HepG2 (cell line): ENCODE data around the gene SOX8. TPM values are rescaled to one million over a fixed set of nuclear protein-coding genes. Genes with fewer than 3 reads are reported as not detected.

Experiments used
- ATAC-seq: fragments of 200-7000 bp; cut with Tn5 transposase; 3 replicates; pipeline ENCODE4 v1.9.1; 2020; ENCODE audit warnings: mild to moderate bottlenecking, moderate library complexity
- BruUV-seq: library from RNA; stranded (reverse); fragments of 400-500 nt; replicated peaks from 2 replicates; lab custom pipeline; 2021; lab: Mats Ljungman, UMichigan
- CTCF ChIA-PET: fragments of 300-600 bp; formaldehyde crosslinking; extraction: SDS; loops from one replicate; lab custom pipeline; 2021; ENCODE audit warnings: low total read pairs, inconsistent platforms, low intra/inter-chr PET ratio; lab: Yijun Ruan, JAX
- POLR2A ChIA-PET: fragments of 350-600 bp; sonication (Branson Sonifier 250); formaldehyde crosslinking; loops from one replicate; lab custom pipeline; 2020; ENCODE audit warnings: antibody characterized with exemption, inconsistent platforms; lab: Yijun Ruan, JAX
- DNase-seq: peaks from one replicate; pipeline ENCODE4 v3.0.0-alpha.2; 2015; ENCODE audit warnings: low spot score
- FAIRE-seq: peaks from 3 replicates; lab custom pipeline; 2011; peaks lifted over from hg19 to GRCh38; lab: Jason Lieb, UNC
- H2AFZ ChIP-seq: one replicate; pipeline ENCODE4 v1.6.1; 2011; ENCODE audit warnings: low read length, inconsistent platforms
- H3K27ac ChIP-seq: fragments of 300-600 bp; 3 replicates; pipeline ENCODE4 v1.8.0; 2011; ENCODE audit warnings: mixed run types, mild to moderate bottlenecking, mixed read lengths, low read length, inconsistent platforms; ENCODE audit not compliant: insufficient read depth; ENCODE audit errors: extremely low read length
- H3K27me3 ChIP-seq, 2 experiments: fragments of 200-600 bp in 1 of 2; 2 replicates in 1 of 2; 3 replicates in 1 of 2; pipeline versions ENCODE4 v1.6.0 to v1.8.0; 2011; ENCODE audit warnings: low read length in 2 of 2, mild to moderate bottlenecking in 2 of 2, moderate library complexity in 2 of 2, inconsistent platforms in 1 of 2; ENCODE audit not compliant: insufficient read depth in 2 of 2, control insufficient read depth in 1 of 2
- H3K36me3 ChIP-seq, 2 experiments: fragments of 200-600 bp in 1 of 2; replicated peaks in 1 of 2; 2 replicates in 1 of 2; 3 replicates in 1 of 2; pipeline versions ENCODE4 v1.5.1 to v1.8.0; 2011; ENCODE audit warnings: low read length in 2 of 2, inconsistent platforms in 1 of 2; ENCODE audit not compliant: insufficient read depth in 2 of 2, control insufficient read depth in 1 of 2
- H3K4me1 ChIP-seq: 2 replicates; pipeline ENCODE4 v1.5.1; 2012; ENCODE audit warnings: low read length, inconsistent platforms; ENCODE audit not compliant: insufficient read depth
- H3K4me2 ChIP-seq: 2 replicates; pipeline ENCODE4 v1.6.0; 2011; ENCODE audit warnings: low read depth, low read length, inconsistent platforms
- H3K4me3 ChIP-seq, 3 experiments: fragments of 200-600 bp in 1 of 3; sonication (generic), shearing (Covaris generic) in 1 of 3; replicated peaks in 1 of 3; 2 replicates each; pipeline ENCODE4 v1.5.1; 2011 to 2016; ENCODE audit warnings: low read length in 3 of 3, inconsistent platforms in 2 of 3, low read depth in 2 of 3, mild to moderate bottlenecking in 2 of 3, control low read depth in 1 of 3, mixed read lengths in 1 of 3; ENCODE audit not compliant: insufficient read depth in 1 of 3
- H3K79me2 ChIP-seq: one replicate; pipeline ENCODE4 v1.6.1; 2011; ENCODE audit warnings: low read length, inconsistent platforms; ENCODE audit not compliant: insufficient read depth
- H3K9ac ChIP-seq: 2 replicates; pipeline ENCODE4 v1.6.0; 2011; ENCODE audit warnings: mild to moderate bottlenecking, low read depth, low read length, inconsistent platforms; ENCODE audit not compliant: insufficient read depth
- H3K9me3 ChIP-seq: 2 replicates; pipeline ENCODE4 v1.5.1; 2012; ENCODE audit warnings: mild to moderate bottlenecking, low read length
- H4K20me1 ChIP-seq: 2 replicates; pipeline ENCODE4 v1.6.0; 2011; ENCODE audit warnings: inconsistent platforms, mild to moderate bottlenecking, low read length, moderate library complexity; ENCODE audit not compliant: insufficient read depth
- ADNP ChIP-seq: sonication (generic); formaldehyde crosslinking; IDR thresholded peaks from 2 replicates; pipeline ENCODE4 v1.4.0; 2020; ENCODE audit warnings: missing genetic modification reagents
- CEBPB ChIP-seq: IDR thresholded peaks from 2 replicates; pipeline ENCODE4 v1.6.1; 2011; ENCODE audit warnings: low read depth, low read length, improper control_type of control experiment, borderline replicate concordance
- CREBL2 ChIP-seq: sonication (generic); formaldehyde crosslinking; IDR thresholded peaks from 2 replicates; pipeline ENCODE4 v1.8.1; 2023; ENCODE audit warnings: missing genetic modification reagents, mild to moderate bottlenecking, borderline replicate concordance
- FOXJ3 ChIP-seq: sonication (generic); formaldehyde crosslinking; IDR thresholded peaks from 2 replicates; pipeline ENCODE4 v1.4.0; 2020; ENCODE audit warnings: missing genetic modification reagents, mild to moderate bottlenecking, borderline replicate concordance
- HNRNPH1 ChIP-seq: fragments of 200-400 bp; formaldehyde crosslinking; optimal IDR thresholded peaks from 2 replicates; pipeline ENCODE3; 2017; ENCODE audit warnings: mild to moderate bottlenecking, low read depth, low read length
- HOXA5 ChIP-seq: sonication (generic); formaldehyde crosslinking; IDR thresholded peaks from 2 replicates; pipeline ENCODE4 v1.4.0; 2020; ENCODE audit warnings: missing genetic modification reagents
- IRF2 ChIP-seq: IDR thresholded peaks from 2 replicates; pipeline ENCODE4 v1.6.1; 2018; ENCODE audit warnings: missing genetic modification reagents, missing compliant biosample characterization
- MTERF4 ChIP-seq: sonication (generic); formaldehyde crosslinking; IDR thresholded peaks from 2 replicates; pipeline ENCODE4 v1.8.0; 2023; ENCODE audit warnings: mild to moderate bottlenecking, missing genetic modification reagents
- MTF2 ChIP-seq: sonication (generic); formaldehyde crosslinking; IDR thresholded peaks from 2 replicates; pipeline ENCODE4 v1.5.0; 2020; ENCODE audit warnings: missing genetic modification reagents, borderline replicate concordance
- RXRA ChIP-seq: sonication (generic); formaldehyde crosslinking; IDR thresholded peaks from 2 replicates; pipeline ENCODE4 v1.5.1; 2020; ENCODE audit warnings: missing genetic modification reagents
- SMAD1 ChIP-seq: sonication (generic); formaldehyde crosslinking; IDR thresholded peaks from 2 replicates; pipeline ENCODE4 v1.4.0; 2020; ENCODE audit warnings: missing genetic modification reagents, low read depth, mild to moderate bottlenecking, borderline replicate concordance
- TBX3 ChIP-seq: fragments of 450-650 bp; IDR thresholded peaks from 2 replicates; pipeline ENCODE4 v1.6.1; 2017; ENCODE audit warnings: antibody characterized with exemption, mild to moderate bottlenecking, inconsistent platforms, borderline replicate concordance
- TMF1 ChIP-seq: sonication (generic); formaldehyde crosslinking; IDR thresholded peaks from 2 replicates; pipeline ENCODE4 v1.8.1; 2022; ENCODE audit warnings: low read depth, missing genetic modification reagents
- ZBTB4 ChIP-seq: sonication (generic); formaldehyde crosslinking; IDR thresholded peaks from 2 replicates; pipeline ENCODE4 v1.4.0; 2020; ENCODE audit warnings: missing genetic modification reagents, mild to moderate bottlenecking, borderline replicate concordance
- ZFAT ChIP-seq: sonication (generic); formaldehyde crosslinking; conservative IDR thresholded peaks from 2 replicates; pipeline ENCODE4 v1.8.1; 2023; ENCODE audit warnings: missing genetic modification reagents, inconsistent platforms
- ZNF331 ChIP-seq: sonication (generic); formaldehyde crosslinking; IDR thresholded peaks from 2 replicates; pipeline ENCODE4 v1.4.0; 2020; ENCODE audit warnings: missing genetic modification reagents
- ZNF468 ChIP-seq: sonication (generic); formaldehyde crosslinking; IDR thresholded peaks from 2 replicates; pipeline ENCODE4 v1.8.0; 2022; ENCODE audit warnings: mild to moderate bottlenecking, moderate library complexity, missing genetic modification reagents
- ZNF552 ChIP-seq: sonication (generic); formaldehyde crosslinking; IDR thresholded peaks from 2 replicates; pipeline ENCODE4 v1.9.0; 2022; ENCODE audit warnings: missing genetic modification reagents, mild to moderate bottlenecking, borderline replicate concordance
- ZNF569 ChIP-seq: sonication (generic); formaldehyde crosslinking; IDR thresholded peaks from 2 replicates; pipeline ENCODE4 v1.5.0; 2020; ENCODE audit warnings: mild to moderate bottlenecking, missing genetic modification reagents, moderate library complexity, borderline replicate concordance
- WGBS: methylation state at CpG from one replicate; pipeline ENCODE4 v1.1.6; 2017; ENCODE audit warnings: low lambda C conversion rate; 5-methylcytosine and 5-hydroxymethylcytosine counted together
- in situ Hi-C: cut with HindIII; loops from 2 replicates; pipeline ENCODE4 v1.10.0; 2017; ENCODE audit warnings: low pct_unique_long_range_greater_than_20kb; ENCODE audit not compliant: extremely low pct_ligation_motif_present
- intact Hi-C: fragments of 100-400 bp; cut with micrococcal nuclease; formaldehyde crosslinking; loops from one replicate; pipeline ENCODE4 v1.10.0; 2022; ENCODE audit not compliant: unreplicated experiment
- polyA plus RNA-seq, 8 experiments: library from polyadenylated mRNA; depleted of rRNA in 3 of 8; stranded (reverse) in 7 of 8; unstranded in 1 of 8; fragments of >200 nt; fragmentation: Illumina TruSeq in 4 of 8; extraction: Trizol in 4 of 8; gene quantifications; 2 replicates each; pipeline versions ENCODE4 v1.2.1 to v1.2.3, GENCODE V29; 2011 to 2016; ENCODE audit warnings: low read depth in 4 of 8, missing spikeins in 1 of 8, mixed read lengths in 1 of 8; ENCODE audit not compliant: insufficient read depth in 1 of 8
- total RNA-seq, 5 experiments: library from RNA; depleted of rRNA; stranded (reverse); fragments of >200 nt; fragmentation: Illumina TruSeq; extraction: Trizol; gene quantifications; 2 replicates each; pipeline ENCODE4 v1.2.3, GENCODE V29; 2016; ENCODE audit warnings: low read depth in 1 of 5

Gene SOX8
- total and polyA plus RNA-seq, 2 of the 13 experiments (the other 11 are each of a cell fraction or from before 2014, with no cell fraction given) = 0.20 to 0.28 TPM

- Histone ChIP-seq H3K36me3 (no peaks in the 10 kb centered on the region), H3K4me2 (no peak overlapping the region), H2AFZ (no peak overlapping the region), H3K27ac (no peak overlapping the region), H3K4me3 (no peak overlapping the region), H3K79me2 (no peaks in the 10 kb centered on the region), H3K27me3 (peaks cover 17 to 87% of the 10 kb centered on the region in 2 experiments), H4K20me1 (no peaks in the 10 kb centered on the region), H3K9me3 (no peaks in the 10 kb centered on the region), H3K9ac (no peak overlapping the region), H3K4me1 (no peaks in the 10 kb centered on the region)
- ChIA-PET CTCF (no interaction called here), POLR2A (interaction anchor here (1.2 kb wide), 1 partner anchor 13 kb away, joined by 4 read pairs; no protein-coding TSS in a partner anchor)
- intact Hi-C loops = no loop called here
- FAIRE-seq (no peak), DNase-seq (no peak), ATAC-seq (no peak)
- TF ChIP-seq ZNF552 (no peak), ZNF468 (no peak), ADNP (CRISPR knock-in tag) (no peak), MTERF4 (no peak), HNRNPH1 (no peak), ZNF569 (no peak), HOXA5 (CRISPR knock-in tag) (no peak), CEBPB (no peak), ZFAT (CRISPR knock-in tag) (no peak), TMF1 (CRISPR knock-in tag) (no peak), TBX3 (no peak), CREBL2 (CRISPR knock-in tag) (no peak), ZBTB4 (CRISPR knock-in tag) (no peak), RXRA (CRISPR knock-in tag) (no peak), ZNF331 (CRISPR knock-in tag) (no peak), IRF2 (CRISPR knock-in tag) (no peak), FOXJ3 (CRISPR knock-in tag) (no peak), SMAD1 (CRISPR knock-in tag) (no peak), MTF2 (CRISPR knock-in tag) (no peak)
- 35% methylated on average over 17 of the region's 32 CpGs for WGBS
- in situ Hi-C loops = no loop called here
- no TSS peak for BruUV-seq
These were observed 4.3 kb downstream of the SOX8 start for GRCh38 chr16:985646-986400.
